Cardiac fibroblast (primary cell): ENCODE measurements around the gene ADAM29.
"Not testable (repeated sequence)": the region's sequence is repeated elsewhere in the genome, so short reads cannot be mapped to it uniquely, and the experiment has no call there.

Experiments
- DNase-seq, 2 donors: peaks; one replicate each; pipeline versions ENCODE4 v3.0.0 to v3.0.0-alpha.2; 2010; ENCODE audit warnings: low read depth in 2 of 2
- H3K4me3 ChIP-seq, 2 donors: replicated peaks in 1 of 2; 1 replicate in 1 of 2; 2 replicates in 1 of 2; pipeline ENCODE4 v1.5.1; 2011; ENCODE audit warnings: low read depth in 2 of 2, low read length in 2 of 2, mild to moderate bottlenecking in 2 of 2, moderate library complexity in 1 of 2
- CTCF ChIP-seq: IDR thresholded peaks from one replicate; pipeline ENCODE4 v1.5.1; 2011; ENCODE audit warnings: low read depth, mild to moderate bottlenecking, low read length, inconsistent platforms

ADAM29 gene

GRCh38 chr4:174935607-174936006, 17.4 kb downstream of the ADAM29 start:
- no peak for DNase-seq
- H3K4me3 ChIP-seq: no peak overlapping the region
- no peak for TF ChIP-seq CTCF

GRCh38 chr4:174940002-174940401, 21.8 kb downstream of the ADAM29 start:
- no peak for TF ChIP-seq CTCF
- DNase-seq: no peak
- H3K4me3 ChIP-seq: no peak overlapping the region

GRCh38 chr4:174946246-174946645, 28.1 kb downstream of the ADAM29 start:
- no peak for TF ChIP-seq CTCF
- DNase-seq: no peak
- no peak overlapping the region for H3K4me3 ChIP-seq

GRCh38 chr4:174948826-174949225, 30.7 kb downstream of the ADAM29 start:
- H3K4me3 ChIP-seq: no peak overlapping the region
- TF ChIP-seq CTCF: no peak
- no peak for DNase-seq

- no peak overlapping the region for H3K4me3 ChIP-seq
- no peak for DNase-seq
- TF ChIP-seq CTCF: no peak
Measured at GRCh38 chr4:174972911-174973310, 54.8 kb downstream of the ADAM29 start.

- no peak overlapping the region for H3K4me3 ChIP-seq
- TF ChIP-seq CTCF: no peak
- DNase-seq: no peak
Measured at GRCh38 chr4:174973336-174973735, 55.2 kb downstream of the ADAM29 start.

GRCh38 chr4:174983128-174983750, 65.1 kb downstream of the ADAM29 start:
- no peak overlapping the region for H3K4me3 ChIP-seq
- DNase-seq: no peak
- no peak for TF ChIP-seq CTCF

- not testable (repeated sequence) for H3K4me3 ChIP-seq, DNase-seq
Measured at GRCh38 chr4:174983870-174984269, 65.7 kb downstream of the ADAM29 start.
